ENCODE results near the gene S1PR4. TPM values are rescaled to one million over a fixed set of nuclear protein-coding genes. Genes with fewer than 3 reads are reported as not detected.

S1PR4 gene
- total and polyA plus RNA-seq, 9 donors: 0.31 to 1.0 (median 0.57) TPM

DNA sequence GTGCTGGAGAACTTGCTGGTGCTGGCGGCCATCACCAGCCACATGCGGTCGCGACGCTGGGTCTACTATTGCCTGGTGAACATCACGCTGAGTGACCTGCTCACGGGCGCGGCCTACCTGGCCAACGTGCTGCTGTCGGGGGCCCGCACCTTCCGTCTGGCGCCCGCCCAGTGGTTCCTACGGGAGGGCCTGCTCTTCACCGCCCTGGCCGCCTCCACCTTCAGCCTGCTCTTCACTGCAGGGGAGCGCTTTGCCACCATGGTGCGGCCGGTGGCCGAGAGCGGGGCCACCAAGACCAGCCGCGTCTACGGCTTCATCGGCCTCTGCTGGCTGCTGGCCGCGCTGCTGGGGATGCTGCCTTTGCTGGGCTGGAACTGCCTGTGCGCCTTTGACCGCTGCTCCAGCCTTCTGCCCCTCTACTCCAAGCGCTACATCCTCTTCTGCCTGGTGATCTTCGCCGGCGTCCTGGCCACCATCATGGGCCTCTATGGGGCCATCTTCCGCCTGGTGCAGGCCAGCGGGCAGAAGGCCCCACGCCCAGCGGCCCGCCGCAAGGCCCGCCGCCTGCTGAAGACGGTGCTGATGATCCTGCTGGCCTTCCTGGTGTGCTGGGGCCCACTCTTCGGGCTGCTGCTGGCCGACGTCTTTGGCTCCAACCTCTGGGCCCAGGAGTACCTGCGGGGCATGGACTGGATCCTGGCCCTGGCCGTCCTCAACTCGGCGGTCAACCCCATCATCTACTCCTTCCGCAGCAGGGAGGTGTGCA is 587 bp downstream of the S1PR4 start:
- Histone ChIP-seq H3K27ac (ENCODE audit: low read length) (no peak overlapping the region), H3K27me3 (ENCODE audit: control insufficient read depth, insufficient read depth, low read length) (no peaks in the 10 kb centered on the region), H3K4me3 (ENCODE audit: low read length) (peak overlapping the region; percentile 19), H3K9me3 (replicated peaks; ENCODE audit: control insufficient read depth, low read depth, low read length) (no peaks in the 10 kb centered on the region), H3K36me3 (ENCODE audit: control insufficient read depth, insufficient read depth, low read length) (no peaks in the 10 kb centered on the region), H3K4me1 (ENCODE audit: control insufficient read depth, insufficient read depth, low read length) (peaks cover 20% of the 10 kb centered on the region)
- 82% methylated on average over 52 of the region's 52 CpGs for WGBS (ENCODE audit: insufficient coverage)
- DNase-seq: no peak

DNA sequence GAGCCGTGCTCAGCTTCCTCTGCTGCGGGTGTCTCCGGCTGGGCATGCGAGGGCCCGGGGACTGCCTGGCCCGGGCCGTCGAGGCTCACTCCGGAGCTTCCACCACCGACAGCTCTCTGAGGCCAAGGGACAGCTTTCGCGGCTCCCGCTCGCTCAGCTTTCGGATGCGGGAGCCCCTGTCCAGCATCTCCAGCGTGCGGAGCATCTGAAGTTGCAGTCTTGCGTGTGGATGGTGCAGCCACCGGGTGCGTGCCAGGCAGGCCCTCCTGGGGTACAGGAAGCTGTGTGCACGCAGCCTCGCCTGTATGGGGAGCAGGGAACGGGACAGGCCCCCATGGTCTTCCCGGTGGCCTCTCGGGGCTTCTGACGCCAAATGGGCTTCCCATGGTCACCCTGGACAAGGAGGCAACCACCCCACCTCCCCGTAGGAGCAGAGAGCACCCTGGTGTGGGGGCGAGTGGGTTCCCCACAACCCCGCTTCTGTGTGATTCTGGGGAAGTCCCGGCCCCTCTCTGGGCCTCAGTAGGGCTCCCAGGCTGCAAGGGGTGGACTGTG is 1.2 kb downstream of the S1PR4 start:
- Histone ChIP-seq H3K9me3 (replicated peaks; ENCODE audit: control insufficient read depth, low read depth, low read length) (no peaks in the 10 kb centered on the region), H3K4me1 (ENCODE audit: control insufficient read depth, insufficient read depth, low read length) (peaks cover 20% of the 10 kb centered on the region), H3K4me3 (ENCODE audit: low read length) (peak overlapping the region; percentile 19), H3K36me3 (ENCODE audit: control insufficient read depth, insufficient read depth, low read length) (no peaks in the 10 kb centered on the region), H3K27me3 (ENCODE audit: control insufficient read depth, insufficient read depth, low read length) (no peaks in the 10 kb centered on the region), H3K27ac (ENCODE audit: low read length) (no peak overlapping the region)
- DNase-seq: no peak
- 85% methylated on average over 25 of the region's 31 CpGs for WGBS (ENCODE audit: insufficient coverage)

DNA sequence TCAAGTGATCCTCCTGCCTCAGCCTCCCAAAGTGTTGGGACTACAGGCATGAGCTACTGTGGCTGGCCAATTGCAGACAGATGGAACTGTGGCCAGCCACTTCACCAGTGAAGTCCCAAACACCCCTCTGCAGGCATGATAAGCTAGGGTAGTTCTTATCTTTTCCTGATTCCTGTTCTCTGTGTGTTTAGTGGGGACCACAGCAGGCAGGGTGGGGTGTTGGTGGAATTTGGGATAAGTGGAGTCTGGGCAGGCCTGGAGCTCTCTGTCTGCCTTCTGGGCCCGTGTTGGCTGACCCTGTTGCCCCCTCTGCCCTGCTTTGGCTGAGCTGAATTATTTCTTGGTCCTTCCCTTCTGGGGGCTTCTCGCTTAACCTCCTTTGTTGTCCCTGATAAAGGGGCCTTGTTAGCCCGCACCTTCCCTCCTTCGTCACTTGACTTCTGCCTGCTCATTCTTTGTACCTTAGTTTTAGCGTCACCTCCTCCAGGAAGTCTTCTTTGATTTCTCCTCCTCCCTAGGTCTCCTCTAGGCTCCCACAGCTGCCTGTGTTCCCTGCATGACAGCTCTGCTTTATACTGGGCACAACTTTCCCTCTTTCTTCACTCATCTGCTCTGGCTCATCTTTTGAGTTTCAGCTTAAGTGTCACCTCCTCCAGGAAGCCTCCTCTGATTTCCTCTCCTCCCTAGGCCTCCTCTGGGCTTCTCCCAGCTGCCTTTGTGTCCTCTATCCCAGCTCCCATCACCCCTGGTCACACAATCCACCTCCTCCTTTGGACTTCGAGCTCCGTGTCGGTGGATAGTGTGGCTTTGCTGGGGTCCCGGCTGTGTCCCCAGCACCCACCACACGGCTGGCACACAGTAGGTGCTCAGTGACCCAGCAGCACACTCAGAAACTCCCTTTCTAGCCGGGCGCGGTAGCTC is 5.4 kb downstream of the S1PR4 start:
- Histone ChIP-seq H3K4me1 (ENCODE audit: control insufficient read depth, insufficient read depth, low read length) (peaks cover 14% of the 10 kb centered on the region), H3K27me3 (ENCODE audit: control insufficient read depth, insufficient read depth, low read length) (no peaks in the 10 kb centered on the region), H3K36me3 (ENCODE audit: control insufficient read depth, insufficient read depth, low read length) (peaks cover 6% of the 10 kb centered on the region), H3K27ac (ENCODE audit: low read length) (no peak overlapping the region), H3K4me3 (ENCODE audit: low read length) (no peak overlapping the region), H3K9me3 (replicated peaks; ENCODE audit: control insufficient read depth, low read depth, low read length) (no peaks in the 10 kb centered on the region)
- WGBS (ENCODE audit: insufficient coverage): 83% methylated on average over 10 of the region's 13 CpGs
- no peak for DNase-seq

DNA sequence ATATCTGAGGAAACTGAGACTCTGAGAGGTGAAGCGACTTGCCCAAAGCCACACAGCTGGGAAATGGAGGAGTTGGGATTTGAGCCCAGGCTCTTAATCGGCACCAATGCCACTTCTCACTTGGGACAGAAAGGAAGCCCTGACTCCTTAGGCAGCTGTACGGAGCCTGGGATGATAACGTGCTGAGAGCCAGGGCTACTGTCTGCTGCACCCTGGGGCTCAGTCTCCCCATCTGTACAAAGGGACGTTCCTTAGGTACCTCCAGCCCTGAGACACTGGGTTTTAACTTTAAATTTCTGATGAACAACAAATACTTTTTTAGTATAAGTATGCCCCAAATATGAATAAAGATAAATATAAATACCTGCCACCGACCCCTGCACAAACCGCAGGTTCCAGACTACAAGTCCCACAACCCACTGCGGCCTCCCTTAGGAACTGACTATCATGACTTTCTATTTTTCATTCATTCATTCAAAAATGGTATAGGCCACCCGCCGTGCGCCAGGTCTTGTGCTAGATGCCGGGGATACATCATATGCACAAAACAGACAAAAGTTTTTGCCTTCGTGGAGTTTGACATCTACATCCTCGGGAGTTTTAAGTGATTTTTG is 6.4 kb downstream of the S1PR4 start:
- Histone ChIP-seq H3K36me3 (ENCODE audit: control insufficient read depth, insufficient read depth, low read length) (peaks cover 6% of the 10 kb centered on the region), H3K4me3 (ENCODE audit: low read length) (peak overlapping the region; percentile 71), H3K27me3 (ENCODE audit: control insufficient read depth, insufficient read depth, low read length) (no peaks in the 10 kb centered on the region), H3K9me3 (replicated peaks; ENCODE audit: control insufficient read depth, low read depth, low read length) (no peaks in the 10 kb centered on the region), H3K27ac (ENCODE audit: low read length) (peak overlapping the region; percentile 83), H3K4me1 (ENCODE audit: control insufficient read depth, insufficient read depth, low read length) (peaks cover 14% of the 10 kb centered on the region)
- DNase-seq: no peak
- 17% methylated on average over 8 of the region's 14 CpGs for WGBS (ENCODE audit: insufficient coverage)

DNA sequence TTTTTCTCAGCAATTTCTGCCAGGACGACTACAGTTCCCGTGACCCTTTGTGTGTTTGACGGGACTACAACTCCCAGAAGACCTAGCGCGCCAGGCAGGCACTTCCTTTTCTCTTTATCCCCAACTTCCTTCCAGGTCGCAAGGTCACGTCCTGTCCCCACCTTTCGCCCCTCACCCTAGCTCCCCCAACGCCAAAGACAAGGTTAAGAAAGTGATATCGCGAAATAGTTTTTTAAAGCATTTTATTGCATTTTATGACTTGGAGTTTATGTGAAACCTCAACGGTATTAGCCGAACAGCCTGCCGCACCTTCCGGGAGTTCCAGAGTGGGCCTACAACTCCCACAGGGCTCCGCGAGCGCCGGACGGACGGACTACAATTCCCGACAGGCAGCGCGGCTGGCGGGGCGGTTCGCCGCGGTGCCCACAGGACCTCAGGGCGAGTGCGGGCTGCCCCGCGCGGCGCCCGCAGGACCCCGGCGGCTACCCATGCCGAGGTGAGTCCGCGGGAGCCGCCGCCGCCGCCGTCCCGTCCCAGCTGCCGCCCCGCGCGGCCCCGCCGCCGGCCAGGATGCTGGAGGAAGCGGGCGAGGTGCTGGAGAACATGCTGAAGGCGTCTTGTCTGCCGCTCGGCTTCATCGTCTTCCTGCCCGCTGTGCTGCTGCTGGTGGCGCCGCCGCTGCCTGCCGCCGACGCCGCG is 7.0 kb downstream of the S1PR4 start, which contains the start of gene NCLN:
TSS of gene NCLN (plus strand) at position 470 of the 699 bp plus-strand sequence. CDS start at position 571, 101 bp downstream.
- Histone ChIP-seq H3K9me3 (replicated peaks; ENCODE audit: control insufficient read depth, low read depth, low read length) (no peaks in the 10 kb centered on the region), H3K27ac (ENCODE audit: low read length) (peak within 1 kb of the TSS; percentile 83), H3K4me1 (ENCODE audit: control insufficient read depth, insufficient read depth, low read length) (peaks cover 14% of the 10 kb centered on the region), H3K36me3 (ENCODE audit: control insufficient read depth, insufficient read depth, low read length) (peaks cover 6% of the 10 kb centered on the region), H3K27me3 (ENCODE audit: control insufficient read depth, insufficient read depth, low read length) (no peaks in the 10 kb centered on the region), H3K4me3 (ENCODE audit: low read length) (peak within 1 kb of the TSS; percentile 71)
- WGBS (ENCODE audit: insufficient coverage): under 1% methylated on average over 62 of the region's 69 CpGs
- peak; percentile 99 for DNase-seq

DNA sequence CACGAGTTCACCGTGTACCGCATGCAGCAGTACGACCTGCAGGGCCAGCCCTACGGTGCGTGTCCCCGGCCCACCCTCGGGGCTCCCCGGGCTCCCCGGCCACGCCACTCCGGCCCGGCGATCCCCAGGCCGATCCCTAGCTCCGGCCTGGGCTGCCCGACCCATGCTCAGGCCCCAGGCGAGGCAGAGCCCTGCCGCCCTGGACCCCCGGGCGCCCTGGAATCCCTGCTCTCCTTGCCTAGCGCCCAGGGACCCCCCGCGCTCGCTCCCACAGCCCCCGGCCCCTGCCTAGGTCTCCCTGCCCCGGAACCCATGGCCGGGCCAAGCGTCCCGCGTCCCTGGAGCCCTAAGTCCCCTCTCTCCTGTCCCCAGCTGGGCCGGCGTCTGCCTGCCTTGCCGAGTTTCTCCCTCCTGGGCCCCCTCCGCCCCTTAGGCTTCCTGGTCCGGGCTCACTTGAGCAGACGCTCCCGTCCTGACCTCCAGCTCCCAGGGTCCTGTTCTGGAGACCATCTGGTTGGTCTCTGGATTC is 7.7 kb downstream of the S1PR4 start:
- Histone ChIP-seq H3K36me3 (ENCODE audit: control insufficient read depth, insufficient read depth, low read length) (peaks cover 6% of the 10 kb centered on the region), H3K27me3 (ENCODE audit: control insufficient read depth, insufficient read depth, low read length) (no peaks in the 10 kb centered on the region), H3K27ac (ENCODE audit: low read length) (no peak overlapping the region), H3K4me1 (ENCODE audit: control insufficient read depth, insufficient read depth, low read length) (peaks cover 14% of the 10 kb centered on the region), H3K4me3 (ENCODE audit: low read length) (peak overlapping the region; percentile 71), H3K9me3 (replicated peaks; ENCODE audit: control insufficient read depth, low read depth, low read length) (no peaks in the 10 kb centered on the region)
- 0% methylated on average over 38 of the region's 38 CpGs for WGBS (ENCODE audit: insufficient coverage)
- no peak for DNase-seq

DNA sequence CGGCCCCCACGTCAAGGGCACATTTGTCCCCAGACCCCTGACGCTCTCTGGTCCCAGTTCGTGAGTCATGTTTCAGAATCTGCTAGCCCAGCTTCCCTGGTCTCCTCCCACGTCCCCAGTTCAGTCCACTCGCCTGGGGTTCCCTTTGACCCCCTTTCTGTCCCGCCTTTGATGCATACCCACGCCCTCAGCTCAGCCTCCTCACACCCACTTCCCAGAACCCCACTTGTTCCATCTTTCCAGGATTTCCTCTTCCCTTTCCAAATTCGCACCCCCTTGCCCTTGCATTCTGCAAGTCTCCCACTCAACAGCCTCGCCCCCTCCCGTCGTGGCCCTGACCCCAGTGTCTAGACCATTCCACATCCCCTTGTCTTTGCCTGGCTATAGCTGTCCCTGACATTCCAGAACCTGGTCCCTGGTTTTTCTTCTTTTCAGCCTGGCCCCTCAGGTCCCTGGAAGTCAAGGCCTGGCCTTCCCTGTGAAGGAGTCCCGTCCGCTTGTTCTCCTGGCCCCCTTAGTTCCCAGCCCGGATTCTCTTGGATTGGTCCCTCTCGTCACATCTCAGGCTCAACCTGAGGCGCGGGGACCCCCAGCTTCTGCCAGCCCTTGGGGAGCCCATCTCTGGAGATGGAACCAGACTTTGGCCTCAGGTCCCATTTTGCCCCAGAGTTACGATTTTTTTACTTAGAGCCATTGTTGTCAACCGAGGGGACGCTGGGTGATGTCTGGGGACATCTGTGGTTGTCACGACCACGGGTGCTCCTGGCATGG is 8.5 kb downstream of the S1PR4 start:
- no peak for DNase-seq
- WGBS (ENCODE audit: insufficient coverage): 67% methylated on average over 23 of the region's 23 CpGs
- Histone ChIP-seq H3K36me3 (ENCODE audit: control insufficient read depth, insufficient read depth, low read length) (peaks cover 6% of the 10 kb centered on the region), H3K27ac (ENCODE audit: low read length) (no peak overlapping the region), H3K9me3 (replicated peaks; ENCODE audit: control insufficient read depth, low read depth, low read length) (no peaks in the 10 kb centered on the region), H3K27me3 (ENCODE audit: control insufficient read depth, insufficient read depth, low read length) (no peaks in the 10 kb centered on the region), H3K4me3 (ENCODE audit: low read length) (peak overlapping the region; percentile 71), H3K4me1 (ENCODE audit: control insufficient read depth, insufficient read depth, low read length) (peaks cover 14% of the 10 kb centered on the region)

DNA sequence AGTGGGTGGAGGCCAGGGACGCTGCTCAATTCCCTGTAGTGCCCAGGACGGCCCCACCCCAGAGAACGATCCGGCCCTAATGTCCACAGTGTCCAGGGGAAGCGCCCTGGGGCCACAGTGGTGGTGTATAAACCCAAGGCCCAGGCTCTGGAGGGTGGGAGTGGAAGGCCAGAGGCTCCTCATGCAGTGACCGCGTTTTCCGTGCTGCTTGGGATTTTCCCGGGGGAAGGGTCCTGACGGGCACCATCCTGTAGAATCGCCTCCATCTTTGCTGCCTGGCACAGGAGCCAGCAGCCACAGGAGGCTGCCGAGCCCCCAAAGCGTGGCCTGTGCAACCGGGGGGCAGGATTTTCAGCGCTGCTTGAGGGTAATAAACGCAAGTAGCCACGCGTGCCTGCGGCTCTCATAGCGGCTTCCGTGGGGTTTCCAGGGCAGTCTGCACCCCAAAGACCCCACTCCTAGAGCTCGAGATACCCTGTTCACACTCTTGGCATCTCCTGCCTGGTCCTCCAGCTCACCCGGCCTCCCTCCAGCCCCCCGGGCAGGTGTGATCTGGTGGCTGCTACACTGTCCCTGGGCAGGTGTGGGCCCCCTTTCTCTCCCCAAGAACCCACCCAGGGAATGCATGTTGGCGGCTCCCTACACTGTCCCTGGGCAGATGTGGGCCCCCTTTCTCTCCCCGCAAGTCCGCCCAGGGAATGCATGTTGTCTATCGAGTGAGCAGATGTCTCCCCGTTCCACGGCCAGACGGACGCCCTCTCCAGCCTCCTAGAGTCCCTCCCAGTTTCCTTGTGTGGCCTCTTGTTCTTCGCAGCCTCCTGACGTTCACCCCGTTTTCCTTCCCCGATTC is 9.3 kb downstream of the S1PR4 start:
- no peak overlapping the region for H3K4me3 ChIP-seq (ENCODE audit: low read length)
- 83% methylated on average over 34 of the region's 36 CpGs for WGBS (ENCODE audit: insufficient coverage)
- H3K4me1 ChIP-seq (ENCODE audit: control insufficient read depth, insufficient read depth, low read length): peaks cover 14% of the 10 kb centered on the region

More for the DNA sequence above, 9.3 kb downstream of the S1PR4 start:
- no peak for DNase-seq
- H3K27ac ChIP-seq (ENCODE audit: low read length): no peak overlapping the region
- H3K27me3 ChIP-seq (ENCODE audit: control insufficient read depth, insufficient read depth, low read length): no peaks in the 10 kb centered on the region
- no peaks in the 10 kb centered on the region for H3K9me3 ChIP-seq (replicated peaks; ENCODE audit: control insufficient read depth, low read depth, low read length)
- H3K36me3 ChIP-seq (ENCODE audit: control insufficient read depth, insufficient read depth, low read length): peaks cover 6% of the 10 kb centered on the region
